Esophagus muscularis mucosa (tissue), 4 donors: ENCODE results near the gene DRD3. TPM values are rescaled to one million over a fixed set of nuclear protein-coding genes. Genes with fewer than 3 reads are reported as not detected.

ENCODE experiments used
- DNase-seq: peaks from one replicate; pipeline ENCODE4 v3.0.0-alpha.2; 2017; ENCODE audit errors: extremely low spot score
- H3K27ac ChIP-seq, 4 donors: fragments of 200-600 bp; sonication (generic); replicated peaks in 1 of 4; 1 replicate in 3 of 4; 2 replicates in 1 of 4; pipeline ENCODE4 v1.5.1; 2016 to 2019; ENCODE audit warnings: mild to moderate bottlenecking in 1 of 4
- H3K27me3 ChIP-seq, 4 donors: fragments of 200-600 bp; sonication (generic); one replicate each; pipeline versions ENCODE4 v1.5.1 to v1.6.0; 2016 to 2019
- H3K36me3 ChIP-seq, 4 donors: fragments of 200-600 bp; sonication (generic); one replicate each; pipeline ENCODE4 v1.5.1; 2016 to 2019
- H3K4me1 ChIP-seq, 4 donors: fragments of 200-600 bp; sonication (generic); one replicate each; pipeline ENCODE4 v1.5.1; 2016 to 2019
- H3K4me3 ChIP-seq, 4 donors: fragments of 200-600 bp; sonication (generic); 1 replicate in 2 of 4; 2 replicates in 2 of 4; pipeline ENCODE4 v1.5.1; 2016 to 2019; ENCODE audit warnings: mild to moderate bottlenecking in 4 of 4, moderate library complexity in 1 of 4
- H3K9me3 ChIP-seq, 4 donors: fragments of 200-600 bp; sonication (generic); 1 replicate in 3 of 4; 2 replicates in 1 of 4; pipeline ENCODE4 v1.5.1; 2016 to 2019
- EP300 ChIP-seq: sonication (generic); formaldehyde crosslinking; IDR thresholded peaks from one replicate; pipeline ENCODE4 v1.6.1; 2017; ENCODE audit warnings: antibody characterized with exemption
- POLR2A ChIP-seq: fragments of 450-650 bp; IDR thresholded peaks from one replicate; pipeline ENCODE4 v1.6.1; 2017; ENCODE audit warnings: antibody characterized with exemption, moderate library complexity, mild to moderate bottlenecking, low read depth
- POLR2AphosphoS5 ChIP-seq, 2 donors: sonication (generic); formaldehyde crosslinking; IDR thresholded peaks; one replicate each; pipeline ENCODE4 v1.6.1; 2017; ENCODE audit warnings: antibody characterized with exemption in 2 of 2
- WGBS: methylation state at CpG from one replicate; pipeline ENCODE4 v1.1.5; 2018; 5-methylcytosine and 5-hydroxymethylcytosine counted together
- intact Hi-C: fragments of 100-400 bp; cut with DNase I; formaldehyde crosslinking; loops from one replicate; pipeline ENCODE4 v1.15.1; 2023
- total RNA-seq, 4 donors: library from RNA; depleted of rRNA; stranded (reverse); fragments of >200 nt; gene quantifications; one replicate each; pipeline versions ENCODE4 v1.1.0 to v1.2.1, GENCODE V29; 2016
- TF ChIP-seq, protein P1 (sequence below), 3 experiments: fragments of 200-600 bp in 2 of 3; fragments of 450-650 bp in 1 of 3; sonication (generic) in 2 of 3; IDR thresholded peaks; one replicate each; pipeline ENCODE4 v1.5.1; 2017 to 2019; ENCODE audit warnings: antibody characterized with exemption in 3 of 3, mild to moderate bottlenecking in 2 of 3, moderate library complexity in 1 of 3

Gene DRD3
- total RNA-seq, 4 donors from 2014 or later: not detected

GRCh38 chr3:114155370-114155821 lies 23.5 kb downstream of the DRD3 start:
- DNase-seq: peak; percentile 75
- intact Hi-C loops: no loop called here

GRCh38 chr3:114154321-114154821 lies 24.5 kb downstream of the DRD3 start:
- 71% methylated on average over 6 of the region's 6 CpGs for WGBS
- intact Hi-C loops: no loop called here
- TF ChIP-seq POLR2A: no peak
- TF ChIP-seq, protein P1, sequence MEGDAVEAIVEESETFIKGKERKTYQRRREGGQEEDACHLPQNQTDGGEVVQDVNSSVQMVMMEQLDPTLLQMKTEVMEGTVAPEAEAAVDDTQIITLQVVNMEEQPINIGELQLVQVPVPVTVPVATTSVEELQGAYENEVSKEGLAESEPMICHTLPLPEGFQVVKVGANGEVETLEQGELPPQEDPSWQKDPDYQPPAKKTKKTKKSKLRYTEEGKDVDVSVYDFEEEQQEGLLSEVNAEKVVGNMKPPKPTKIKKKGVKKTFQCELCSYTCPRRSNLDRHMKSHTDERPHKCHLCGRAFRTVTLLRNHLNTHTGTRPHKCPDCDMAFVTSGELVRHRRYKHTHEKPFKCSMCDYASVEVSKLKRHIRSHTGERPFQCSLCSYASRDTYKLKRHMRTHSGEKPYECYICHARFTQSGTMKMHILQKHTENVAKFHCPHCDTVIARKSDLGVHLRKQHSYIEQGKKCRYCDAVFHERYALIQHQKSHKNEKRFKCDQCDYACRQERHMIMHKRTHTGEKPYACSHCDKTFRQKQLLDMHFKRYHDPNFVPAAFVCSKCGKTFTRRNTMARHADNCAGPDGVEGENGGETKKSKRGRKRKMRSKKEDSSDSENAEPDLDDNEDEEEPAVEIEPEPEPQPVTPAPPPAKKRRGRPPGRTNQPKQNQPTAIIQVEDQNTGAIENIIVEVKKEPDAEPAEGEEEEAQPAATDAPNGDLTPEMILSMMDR (IDR thresholded peaks at IDR 0.05): no peak
- no peak for TF ChIP-seq EP300
- Histone ChIP-seq H3K9me3 (no peaks in the 10 kb centered on the region), H3K4me1 (peaks cover 0 to 12% (median 8%) of the 10 kb centered on the region in 4 donors), H3K27me3 (no peaks in the 10 kb centered on the region), H3K27ac (no peak overlapping the region), H3K36me3 (no peaks in the 10 kb centered on the region), H3K4me3 (no peak overlapping the region)
- no peak for DNase-seq

More at GRCh38 chr3:114155370-114155821, 23.5 kb downstream of the DRD3 start:
- Histone ChIP-seq H3K4me3 (no peak overlapping the region), H3K27ac (no peak overlapping the region), H3K36me3 (no peaks in the 10 kb centered on the region), H3K4me1 (peaks cover 0 to 12% (median 8%) of the 10 kb centered on the region in 4 donors), H3K9me3 (no peaks in the 10 kb centered on the region), H3K27me3 (no peaks in the 10 kb centered on the region)
- WGBS: 74% methylated on average over 9 of the region's 9 CpGs
- TF ChIP-seq POLR2A (no peak), EP300 (no peak)
- TF ChIP-seq, protein P1 (IDR thresholded peaks at IDR 0.05): peak in 1 of 3 experiments; percentile 30

GRCh38 chr3:114152519-114153151 lies 26.2 kb downstream of the DRD3 start:
- TF ChIP-seq EP300: no peak
- TF ChIP-seq POLR2A: no peak
- peak in 1 of 2 donors; percentile 50 for TF ChIP-seq POLR2AphosphoS5 (IDR thresholded peaks at IDR 0.05)
- TF ChIP-seq, protein P1 (IDR thresholded peaks at IDR 0.05): peak; percentile 84 to 96 (median 88)
- Histone ChIP-seq H3K27ac (peak overlapping the region in 3 of 4 donors; percentile 13 to 46 (median 32)), H3K4me3 (peak overlapping the region; percentile 54 to 67 (median 57)), H3K27me3 (no peaks in the 10 kb centered on the region), H3K4me1 (peaks cover 0 to 15% (median 12%) of the 10 kb centered on the region in 4 donors), H3K36me3 (no peaks in the 10 kb centered on the region), H3K9me3 (no peaks in the 10 kb centered on the region)
- 5% methylated on average over 22 of the region's 35 CpGs for WGBS
- DNase-seq: peak; percentile 93
- intact Hi-C loops: no loop called here

- H3K27me3 ChIP-seq: no peaks in the 10 kb centered on the region
- TF ChIP-seq EP300 (no peak), POLR2A (no peak), POLR2AphosphoS5 (IDR thresholded peaks at IDR 0.05) (no peak)
- TF ChIP-seq, protein P1 (IDR thresholded peaks at IDR 0.05): no peak
- intact Hi-C loops: no loop called here
Observed at GRCh38 chr3:114151091-114151490, 27.8 kb downstream of the DRD3 start.

More at GRCh38 chr3:114151091-114151490, 27.8 kb downstream of the DRD3 start:
- Histone ChIP-seq H3K4me3 (no peak overlapping the region), H3K36me3 (no peaks in the 10 kb centered on the region), H3K4me1 (peaks cover 0 to 15% (median 12%) of the 10 kb centered on the region in 4 donors), H3K9me3 (no peaks in the 10 kb centered on the region), H3K27ac (no peak overlapping the region)
- no peak for DNase-seq
- WGBS: 85% methylated on average over 3 of the region's 3 CpGs
